HepG2 (cell line): ENCODE results near the gene XPO1. TPM values are rescaled to one million over a fixed set of nuclear protein-coding genes. Genes with fewer than 3 reads are reported as not detected.

Source experiments
- ATAC-seq: fragments of 200-7000 bp; cut with Tn5 transposase; 3 replicates; pipeline ENCODE4 v1.9.1; 2020; ENCODE audit warnings: mild to moderate bottlenecking, moderate library complexity
- BruUV-seq: library from RNA; stranded (reverse); fragments of 400-500 nt; replicated peaks from 2 replicates; lab custom pipeline; 2021; lab: Mats Ljungman, UMichigan
- CTCF ChIA-PET: fragments of 300-600 bp; formaldehyde crosslinking; extraction: SDS; loops from one replicate; lab custom pipeline; 2021; ENCODE audit warnings: low total read pairs, inconsistent platforms, low intra/inter-chr PET ratio; lab: Yijun Ruan, JAX
- POLR2A ChIA-PET: fragments of 350-600 bp; sonication (Branson Sonifier 250); formaldehyde crosslinking; loops from one replicate; lab custom pipeline; 2020; ENCODE audit warnings: antibody characterized with exemption, inconsistent platforms; lab: Yijun Ruan, JAX
- DNase-seq: peaks from one replicate; pipeline ENCODE4 v3.0.0-alpha.2; 2015; ENCODE audit warnings: low spot score
- FAIRE-seq: peaks from 3 replicates; lab custom pipeline; 2011; peaks lifted over from hg19 to GRCh38; lab: Jason Lieb, UNC
- H2AFZ ChIP-seq: one replicate; pipeline ENCODE4 v1.6.1; 2011; ENCODE audit warnings: low read length, inconsistent platforms
- H3K27ac ChIP-seq: fragments of 300-600 bp; 3 replicates; pipeline ENCODE4 v1.8.0; 2011; ENCODE audit warnings: mixed run types, mild to moderate bottlenecking, mixed read lengths, low read length, inconsistent platforms; ENCODE audit not compliant: insufficient read depth; ENCODE audit errors: extremely low read length
- H3K27me3 ChIP-seq, 2 experiments: fragments of 200-600 bp in 1 of 2; 2 replicates in 1 of 2; 3 replicates in 1 of 2; pipeline versions ENCODE4 v1.6.0 to v1.8.0; 2011; ENCODE audit warnings: low read length in 2 of 2, mild to moderate bottlenecking in 2 of 2, moderate library complexity in 2 of 2, inconsistent platforms in 1 of 2; ENCODE audit not compliant: insufficient read depth in 2 of 2, control insufficient read depth in 1 of 2
- H3K36me3 ChIP-seq, 2 experiments: fragments of 200-600 bp in 1 of 2; replicated peaks in 1 of 2; 2 replicates in 1 of 2; 3 replicates in 1 of 2; pipeline versions ENCODE4 v1.5.1 to v1.8.0; 2011; ENCODE audit warnings: low read length in 2 of 2, inconsistent platforms in 1 of 2; ENCODE audit not compliant: insufficient read depth in 2 of 2, control insufficient read depth in 1 of 2
- H3K4me1 ChIP-seq: 2 replicates; pipeline ENCODE4 v1.5.1; 2012; ENCODE audit warnings: low read length, inconsistent platforms; ENCODE audit not compliant: insufficient read depth
- H3K4me2 ChIP-seq: 2 replicates; pipeline ENCODE4 v1.6.0; 2011; ENCODE audit warnings: low read depth, low read length, inconsistent platforms
- H3K4me3 ChIP-seq, 3 experiments: fragments of 200-600 bp in 1 of 3; sonication (generic), shearing (Covaris generic) in 1 of 3; replicated peaks in 1 of 3; 2 replicates each; pipeline ENCODE4 v1.5.1; 2011 to 2016; ENCODE audit warnings: low read length in 3 of 3, inconsistent platforms in 2 of 3, low read depth in 2 of 3, mild to moderate bottlenecking in 2 of 3, control low read depth in 1 of 3, mixed read lengths in 1 of 3; ENCODE audit not compliant: insufficient read depth in 1 of 3
- H3K79me2 ChIP-seq: one replicate; pipeline ENCODE4 v1.6.1; 2011; ENCODE audit warnings: low read length, inconsistent platforms; ENCODE audit not compliant: insufficient read depth
- H3K9ac ChIP-seq: 2 replicates; pipeline ENCODE4 v1.6.0; 2011; ENCODE audit warnings: mild to moderate bottlenecking, low read depth, low read length, inconsistent platforms; ENCODE audit not compliant: insufficient read depth
- H3K9me3 ChIP-seq: 2 replicates; pipeline ENCODE4 v1.5.1; 2012; ENCODE audit warnings: mild to moderate bottlenecking, low read length
- H4K20me1 ChIP-seq: 2 replicates; pipeline ENCODE4 v1.6.0; 2011; ENCODE audit warnings: inconsistent platforms, mild to moderate bottlenecking, low read length, moderate library complexity; ENCODE audit not compliant: insufficient read depth
- DR1 ChIP-seq: sonication (generic); formaldehyde crosslinking; IDR thresholded peaks from 2 replicates; pipeline ENCODE4 v1.8.0; 2021; ENCODE audit warnings: mild to moderate bottlenecking, missing genetic modification reagents, inconsistent platforms
- ELF4 ChIP-seq: sonication (generic); formaldehyde crosslinking; IDR thresholded peaks from 2 replicates; pipeline ENCODE4 v1.5.0; 2020; ENCODE audit warnings: missing genetic modification reagents, mild to moderate bottlenecking, moderate library complexity, borderline replicate concordance
- KLF15 ChIP-seq: sonication (generic); formaldehyde crosslinking; IDR thresholded peaks from 2 replicates; pipeline ENCODE4 v1.8.1; 2023; ENCODE audit warnings: borderline replicate concordance, mild to moderate bottlenecking, inconsistent platforms, missing genetic modification reagents, mixed read lengths
- MEIS1 ChIP-seq: sonication (generic); formaldehyde crosslinking; IDR thresholded peaks from 2 replicates; pipeline ENCODE4 v1.9.0; 2021; ENCODE audit warnings: mild to moderate bottlenecking, missing genetic modification reagents, moderate library complexity, borderline replicate concordance
- NFKBIZ ChIP-seq: IDR thresholded peaks from 2 replicates; pipeline ENCODE4 v1.6.1; 2018; ENCODE audit warnings: missing genetic modification reagents, missing compliant biosample characterization
- PLRG1 ChIP-seq: fragments of 450-650 bp; conservative IDR thresholded peaks from 2 replicates; pipeline ENCODE4 v1.6.1; 2016
- PRDM4 ChIP-seq: sonication (generic); formaldehyde crosslinking; IDR thresholded peaks from 2 replicates; pipeline ENCODE4 v1.9.0; 2021; ENCODE audit warnings: missing genetic modification reagents, borderline replicate concordance
- RCOR2 ChIP-seq: IDR thresholded peaks from 2 replicates; pipeline ENCODE4 v1.6.1; 2016; ENCODE audit warnings: missing biosample characterization, missing genetic modification reagents
- RNF2 ChIP-seq: fragments of 450-650 bp; conservative IDR thresholded peaks from 2 replicates; pipeline ENCODE4 v1.6.1; 2016; ENCODE audit warnings: low read depth
- SP1 ChIP-seq, 2 experiments: fragments of 450-650 bp in 1 of 2; sonication (generic) in 1 of 2; formaldehyde crosslinking in 1 of 2; IDR thresholded peaks; 2 replicates each; pipeline versions ENCODE4 v1.4.0 to v1.6.1; 2016 to 2020; ENCODE audit warnings: missing genetic modification reagents in 1 of 2
- SP140L ChIP-seq: sonication (generic); formaldehyde crosslinking; IDR thresholded peaks from 2 replicates; pipeline ENCODE4 v1.4.0; 2020; ENCODE audit warnings: missing genetic modification reagents, borderline replicate concordance
- USF2 ChIP-seq, 2 experiments: sonication (generic) in 1 of 2; formaldehyde crosslinking in 1 of 2; IDR thresholded peaks; 2 replicates each; pipeline versions ENCODE4 v1.5.1 to v1.6.1; 2011 to 2020; ENCODE audit warnings: borderline replicate concordance in 1 of 2, low read depth in 1 of 2, low read length in 1 of 2, mild to moderate bottlenecking in 1 of 2, missing genetic modification reagents in 1 of 2, moderate library complexity in 1 of 2
- ZNF337 ChIP-seq: sonication (generic); formaldehyde crosslinking; IDR thresholded peaks from 2 replicates; pipeline ENCODE4 v1.5.1; 2020; ENCODE audit warnings: missing genetic modification reagents, low read depth, mild to moderate bottlenecking, borderline replicate concordance
- ZNF652 ChIP-seq: IDR thresholded peaks from 2 replicates; pipeline ENCODE4 v1.6.1; 2016; ENCODE audit warnings: low read depth, borderline replicate concordance
- ZNF746 ChIP-seq: sonication (generic); formaldehyde crosslinking; IDR thresholded peaks from 2 replicates; pipeline ENCODE4 v1.8.0; 2022; ENCODE audit warnings: mild to moderate bottlenecking, missing genetic modification reagents
- WGBS: methylation state at CpG from one replicate; pipeline ENCODE4 v1.1.6; 2017; ENCODE audit warnings: low lambda C conversion rate; 5-methylcytosine and 5-hydroxymethylcytosine counted together
- in situ Hi-C: cut with HindIII; loops from 2 replicates; pipeline ENCODE4 v1.10.0; 2017; ENCODE audit warnings: low pct_unique_long_range_greater_than_20kb; ENCODE audit not compliant: extremely low pct_ligation_motif_present
- intact Hi-C: fragments of 100-400 bp; cut with micrococcal nuclease; formaldehyde crosslinking; loops from one replicate; pipeline ENCODE4 v1.10.0; 2022; ENCODE audit not compliant: unreplicated experiment
- polyA plus RNA-seq, 8 experiments: library from polyadenylated mRNA; depleted of rRNA in 3 of 8; stranded (reverse) in 7 of 8; unstranded in 1 of 8; fragments of >200 nt; fragmentation: Illumina TruSeq in 4 of 8; extraction: Trizol in 4 of 8; gene quantifications; 2 replicates each; pipeline versions ENCODE4 v1.2.1 to v1.2.3, GENCODE V29; 2011 to 2016; ENCODE audit warnings: low read depth in 4 of 8, missing spikeins in 1 of 8, mixed read lengths in 1 of 8; ENCODE audit not compliant: insufficient read depth in 1 of 8
- total RNA-seq, 5 experiments: library from RNA; depleted of rRNA; stranded (reverse); fragments of >200 nt; fragmentation: Illumina TruSeq; extraction: Trizol; gene quantifications; 2 replicates each; pipeline ENCODE4 v1.2.3, GENCODE V29; 2016; ENCODE audit warnings: low read depth in 1 of 5
- TF ChIP-seq, protein P1 (sequence below): IDR thresholded peaks from 2 replicates; pipeline ENCODE4 v1.6.1; 2016; ENCODE audit warnings: missing compliant biosample characterization, missing genetic modification reagents, borderline replicate concordance

XPO1 gene
- total and polyA plus RNA-seq, 2 of the 13 experiments (the other 11 are each of a cell fraction or from before 2014, with no cell fraction given), result 67.4 to 212 TPM

GRCh38 chr2:61536572-61537276 is 1.4 kb downstream of the XPO1 start:
- Histone ChIP-seq H3K4me1 (peaks cover 50% of the 10 kb centered on the region), H3K4me2 (peak overlapping the region; percentile 98), H3K79me2 (peaks cover 58% of the 10 kb centered on the region), H2AFZ (peak overlapping the region; percentile 15), H3K36me3 (peaks cover 0 to 7% of the 10 kb centered on the region in 2 experiments; a peak in 1 of 5 replicates), H3K9me3 (no peaks in the 10 kb centered on the region), H3K4me3 (peak overlapping the region; percentile 71 to 99 (median 91)), H4K20me1 (peaks cover 31% of the 10 kb centered on the region), H3K27ac (peak overlapping the region; percentile 93), H3K9ac (peak overlapping the region; percentile 83), H3K27me3 (no peaks in the 10 kb centered on the region; a peak in 1 of 5 replicates)
- ATAC-seq, result peak; percentile 77
- in situ Hi-C loops (no loop called here), intact Hi-C loops (loop anchor here (1.0 to 10.0 kb wide), 4 partner anchors 65 to 351 kb away; partner anchors contain the start of genes CCT4 and USP34)
- BruUV-seq, result TSS peak; percentile 92
- POLR2A ChIA-PET, result interaction anchor here (0.7 to 2.6 kb wide), 5 partner anchors 25 to 1106 kb away, joined by 3 to 21 read pairs (median 3); no protein-coding TSS in a partner anchor
- CTCF ChIA-PET, result no interaction called here
- FAIRE-seq, result peak; percentile 70
- peak; percentile 91 for DNase-seq
- WGBS, result 2% methylated on average over 26 of the region's 26 CpGs
- TF ChIP-seq, protein P1, sequence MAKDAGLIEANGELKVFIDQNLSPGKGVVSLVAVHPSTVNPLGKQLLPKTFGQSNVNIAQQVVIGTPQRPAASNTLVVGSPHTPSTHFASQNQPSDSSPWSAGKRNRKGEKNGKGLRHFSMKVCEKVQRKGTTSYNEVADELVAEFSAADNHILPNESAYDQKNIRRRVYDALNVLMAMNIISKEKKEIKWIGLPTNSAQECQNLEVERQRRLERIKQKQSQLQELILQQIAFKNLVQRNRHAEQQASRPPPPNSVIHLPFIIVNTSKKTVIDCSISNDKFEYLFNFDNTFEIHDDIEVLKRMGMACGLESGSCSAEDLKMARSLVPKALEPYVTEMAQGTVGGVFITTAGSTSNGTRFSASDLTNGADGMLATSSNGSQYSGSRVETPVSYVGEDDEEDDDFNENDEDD (CRISPR knock-in tag), result peak; percentile 64; the same call in 1 of the 2 replicates
- TF ChIP-seq RCOR2 (CRISPR knock-in tag), result peak; percentile 69; the same call in 1 of the 2 replicates
- TF ChIP-seq ZNF337 (CRISPR knock-in tag), result no peak
- TF ChIP-seq PRDM4 (CRISPR knock-in tag), result no peak
- peak; percentile 79; the same call in 1 of the 2 replicates for TF ChIP-seq NFKBIZ (CRISPR knock-in tag)
- no peak for TF ChIP-seq RNF2
- no peak for TF ChIP-seq KLF15
- no peak for TF ChIP-seq ELF4 (CRISPR knock-in tag)
- TF ChIP-seq MEIS1 (CRISPR knock-in tag), result no peak
- TF ChIP-seq SP1 (IDR thresholded peaks at IDR 0.05), result no peak
- peak; percentile 63; the same call in 1 of the 2 replicates for TF ChIP-seq SP1 (CRISPR knock-in tag; IDR thresholded peaks at IDR 0.05)
- TF ChIP-seq SP140L (CRISPR knock-in tag), result no peak
- peak; percentile 51; the same call in 1 of the 2 replicates for TF ChIP-seq ZNF746
- no peak for TF ChIP-seq ZNF652 (CRISPR knock-in tag)
- peak; percentile 77 for TF ChIP-seq USF2 (IDR thresholded peaks at IDR 0.05; ENCODE audit: low read depth, low read length)
- TF ChIP-seq USF2 (CRISPR knock-in tag; IDR thresholded peaks at IDR 0.05; ENCODE audit: borderline replicate concordance), result peak; percentile 87; the same call in 1 of the 2 replicates
- peak; percentile 63; the same call in 1 of the 2 replicates for TF ChIP-seq DR1 (CRISPR knock-in tag)
- no peak for TF ChIP-seq PLRG1
